HCT116 (cell line): ENCODE measurements around the gene HES5. TPM values are rescaled to one million over a fixed set of nuclear protein-coding genes. Genes with fewer than 3 reads are reported as not detected.
A peak's percentile ranks its signal among the peaks of the same experiment; 100 is the strongest.

Experiments
- ATAC-seq: fragments of 200-7000 bp; cut with Tn5 transposase; 2 replicates; pipeline ENCODE4 v1.9.1; 2020; ENCODE audit warnings: mild to moderate bottlenecking, moderate library complexity
- BruUV-seq: library from RNA; stranded (reverse); fragments of 400-500 nt; replicated peaks from 2 replicates; lab custom pipeline; 2021; lab: Mats Ljungman, UMichigan
- CTCF ChIA-PET: fragments of 300-600 bp; sonication (Branson Sonifier 250); formaldehyde crosslinking; loops from one replicate; lab custom pipeline; 2021; ENCODE audit warnings: antibody characterized with exemption; lab: Charles Lee
- POLR2A ChIA-PET: fragments of 300-600, 350-600 bp; sonication (Branson Sonifier 250); formaldehyde crosslinking; loops from one replicate; lab custom pipeline; 2021; ENCODE audit warnings: antibody characterized with exemption; lab: Charles Lee
- RAD21 ChIA-PET, 2 experiments: fragments of 300-600 bp; sonication (Branson Sonifier 250); formaldehyde crosslinking; loops; one replicate each; lab custom pipeline; 2023; ENCODE audit warnings: low total read pairs in 2 of 2; ENCODE audit not compliant: uncharacterized antibody in 2 of 2, unreplicated experiment in 2 of 2, low non-redundant PET in 1 of 2; lab: Charles Lee
- DNase-seq: peaks from one replicate; pipeline ENCODE4 v3.0.0-alpha.2; 2010; ENCODE audit warnings: low read depth, low spot score
- H2AFZ ChIP-seq: fragments of 200-600 bp; shearing (Covaris generic), sonication (generic); 2 replicates; pipeline ENCODE4 v1.6.1; 2017; ENCODE audit warnings: low read depth, mixed run types, mixed read lengths, antibody characterized with exemption, low read length; ENCODE audit not compliant: poor library complexity, severe bottlenecking
- H3K27ac ChIP-seq: 2 replicates; pipeline ENCODE4 v1.5.1; 2012; ENCODE audit warnings: low read depth, low read length
- H3K27me3 ChIP-seq: fragments of 200-600 bp; sonication (generic); 2 replicates; pipeline ENCODE4 v1.6.1; 2016; ENCODE audit warnings: mixed run types, low read length, mixed read lengths; ENCODE audit not compliant: insufficient read depth
- H3K36me3 ChIP-seq, 2 experiments: fragments of 200-500 bp in 1 of 2; fragments of 200-600 bp in 1 of 2; sonication (Bioruptor generic) in 1 of 2; sonication (generic) in 1 of 2; 2 replicates each; pipeline versions ENCODE4 v1.5.1 to v1.6.1; 2014 to 2016; ENCODE audit warnings: low read length in 2 of 2, inconsistent platforms in 1 of 2, mixed read lengths in 1 of 2, mixed run types in 1 of 2; ENCODE audit not compliant: insufficient read depth in 2 of 2, control insufficient read depth in 1 of 2
- H3K4me1 ChIP-seq, 2 experiments: fragments of 200-600 bp in 1 of 2; sonication (generic) in 1 of 2; 2 replicates each; pipeline versions ENCODE4 v1.5.1 to v1.6.1; 2012 to 2017; ENCODE audit warnings: low read length in 2 of 2, inconsistent platforms in 1 of 2, mild to moderate bottlenecking in 1 of 2, mixed read lengths in 1 of 2, mixed run types in 1 of 2, moderate library complexity in 1 of 2; ENCODE audit not compliant: insufficient read depth in 2 of 2, control insufficient read depth in 1 of 2
- H3K4me2 ChIP-seq: fragments of 200-600 bp; sonication (generic); 2 replicates; pipeline ENCODE4 v1.6.1; 2017; ENCODE audit warnings: mixed run types, low read length, mixed read lengths
- H3K4me3 ChIP-seq, 2 experiments: fragments of 200-600 bp in 1 of 2; sonication (generic) in 1 of 2; replicated peaks in 1 of 2; 2 replicates each; pipeline ENCODE4 v1.5.1; 2011 to 2016; ENCODE audit warnings: low read length in 2 of 2, control low read depth in 1 of 2, low read depth in 1 of 2, mild to moderate bottlenecking in 1 of 2, mixed read lengths in 1 of 2, mixed run types in 1 of 2
- H3K79me2 ChIP-seq: fragments of 200-600 bp; sonication (generic); 2 replicates; pipeline ENCODE4 v1.6.1; 2017; ENCODE audit warnings: mild to moderate bottlenecking, mixed run types, low read length, moderate library complexity, mixed read lengths; ENCODE audit not compliant: insufficient read depth
- H3K9ac ChIP-seq: fragments of 200-600 bp; sonication (generic); 2 replicates; pipeline ENCODE4 v1.6.1; 2016; ENCODE audit warnings: low read length, mixed read lengths
- H3K9me2 ChIP-seq: fragments of 200-600 bp; sonication (generic), shearing (Covaris generic); 2 replicates; pipeline ENCODE4 v1.6.1; 2017; ENCODE audit warnings: mixed run types, mild to moderate bottlenecking, moderate library complexity; ENCODE audit not compliant: insufficient read depth
- H3K9me3 ChIP-seq, 2 experiments: fragments of 200-500 bp in 1 of 2; fragments of 200-600 bp in 1 of 2; sonication (Bioruptor generic) in 1 of 2; sonication (generic) in 1 of 2; 2 replicates each; pipeline ENCODE4 v1.6.1; 2014 to 2017; ENCODE audit warnings: low read length in 2 of 2, mixed read lengths in 2 of 2, inconsistent platforms in 1 of 2, low read depth in 1 of 2, mild to moderate bottlenecking in 1 of 2, mixed run types in 1 of 2, moderate library complexity in 1 of 2; ENCODE audit not compliant: control insufficient read depth in 1 of 2, insufficient read depth in 1 of 2
- H4K20me1 ChIP-seq: fragments of 200-600 bp; sonication (generic), shearing (Covaris generic); 2 replicates; pipeline ENCODE4 v1.6.1; 2017; ENCODE audit warnings: mixed run types, mild to moderate bottlenecking, moderate library complexity; ENCODE audit not compliant: insufficient read depth
- CTCF ChIP-seq, 3 experiments: fragments of 200-600 bp in 1 of 3; sonication (generic) in 1 of 3; IDR thresholded peaks in 2 of 3; conservative IDR thresholded peaks in 1 of 3; 2 replicates each; pipeline ENCODE4 v1.5.1; 2012 to 2017; ENCODE audit warnings: low read depth in 2 of 3, low read length in 2 of 3, antibody characterized with exemption in 1 of 3, borderline replicate concordance in 1 of 3, control low read depth in 1 of 3, mild to moderate bottlenecking in 1 of 3, mixed read lengths in 1 of 3, mixed run types in 1 of 3, moderate library complexity in 1 of 3; ENCODE audit not compliant: insufficient read depth in 1 of 3
- POLR2AphosphoS5 ChIP-seq: IDR thresholded peaks from 2 replicates; pipeline ENCODE4 v1.6.1; 2011; ENCODE audit warnings: mild to moderate bottlenecking, low read depth, low read length, moderate library complexity
- SP1 ChIP-seq: IDR thresholded peaks from 2 replicates; pipeline ENCODE4 v1.6.1; 2012; ENCODE audit warnings: low read depth
- YY1 ChIP-seq: IDR thresholded peaks from 2 replicates; pipeline ENCODE4 v1.6.1; 2011; ENCODE audit warnings: low read length, low read depth, moderate library complexity, mild to moderate bottlenecking; ENCODE audit not compliant: insufficient replicate concordance; ENCODE audit errors: extremely low read depth
- intact Hi-C: fragments of 100-400 bp; cut with micrococcal nuclease; formaldehyde crosslinking; loops from 2 replicates; pipeline ENCODE4 v1.10.0; 2022
- total RNA-seq: library from RNA; stranded (reverse); gene quantifications from one replicate; pipeline ENCODE4 v1.2.1, GENCODE V29; 2021; ENCODE audit not compliant: unreplicated experiment

The HES5 gene
- total RNA-seq, 1 experiment from 2014 or later: not detected

GRCh38 chr1:2548068-2548589, 18.1 kb upstream of the HES5 start:
- Histone ChIP-seq H3K9ac (peak overlapping the region; percentile 82), H3K4me2 (peak overlapping the region; percentile 97), H4K20me1 (no peaks in the 10 kb centered on the region), H3K9me2 (no peaks in the 10 kb centered on the region), H3K27me3 (no peaks in the 10 kb centered on the region), H2AFZ (no peak overlapping the region), H3K27ac (peak overlapping the region; percentile 93), H3K4me1 (peaks cover 24 to 44% of the 10 kb centered on the region in 2 experiments), H3K9me3 (no peaks in the 10 kb centered on the region), H3K79me2 (no peaks in the 10 kb centered on the region), H3K4me3 (peak overlapping the region; percentile 66 to 70), H3K36me3 (no peaks in the 10 kb centered on the region)
- intact Hi-C loops: loop anchor here (1.0 kb wide), 3 partner anchors 134 to 353 kb away; no protein-coding TSS in a partner anchor
- DNase-seq (peak; percentile 70), ATAC-seq (peak; percentile 58)
- no peak for TF ChIP-seq SP1
- TF ChIP-seq CTCF (IDR thresholded peaks at IDR 0.05 in 2 of 3, conservative IDR thresholded peaks at IDR 0.05 in 1 of 3; ENCODE audit: borderline replicate concordance in 1 of 3, insufficient read depth in 1 of 3, low read depth in 2 of 3, low read length in 2 of 3): peak in 2 of 3 experiments; percentile 92 to 96; a peak in 4 of 6 replicates
- TF ChIP-seq POLR2AphosphoS5: peak; percentile 63
- TF ChIP-seq YY1: peak; percentile 46
- no TSS peak for BruUV-seq
- CTCF ChIA-PET: interaction anchor here (0.9 to 2.4 kb wide), 8 partner anchors 22 to 353 kb away, joined by 3 to 13 read pairs (median 6); partner anchors contain the start of genes FAAP20, PANK4 and PEX10
- POLR2A ChIA-PET: interaction anchor here (1.1 to 1.6 kb wide), 2 partner anchors 133 to 135 kb away, joined by 3 to 4 read pairs; no protein-coding TSS in a partner anchor
- RAD21 ChIA-PET: no interaction called here
